Neural cell (in vitro differentiated cells): ENCODE results near the gene SLC25A52. TPM values are rescaled to one million over a fixed set of nuclear protein-coding genes. Genes with fewer than 3 reads are reported as not detected.

Experiments used
- H2AFZ ChIP-seq: fragments of 200-600, 300-800 bp; sonication (generic), shearing (Covaris generic); 2 replicates; pipeline ENCODE4 v1.6.0; 2014; ENCODE audit warnings: low read depth, mild to moderate bottlenecking, antibody characterized with exemption, low read length, moderate library complexity
- H3F3A ChIP-seq: fragments of 200-600 bp; shearing (Covaris generic); 2 replicates; pipeline ENCODE4 v1.6.1; 2016; ENCODE audit warnings: mild to moderate bottlenecking, moderate library complexity, mixed read lengths, antibody characterized with exemption, low read length; ENCODE audit not compliant: insufficient read depth, poor library complexity, severe bottlenecking
- H3K27ac ChIP-seq: fragments of 200-600, 300-800 bp; sonication (generic), shearing (Covaris generic); 2 replicates; pipeline ENCODE4 v1.5.1; 2014; ENCODE audit warnings: mild to moderate bottlenecking, low read length, moderate library complexity
- H3K27me3 ChIP-seq: fragments of 300-800, 200-600 bp; sonication (generic), shearing (Covaris generic); 2 replicates; pipeline ENCODE4 v1.6.0; 2014; ENCODE audit warnings: mild to moderate bottlenecking, low read depth, low read length, moderate library complexity; ENCODE audit not compliant: insufficient read depth
- H3K36me3 ChIP-seq: fragments of 300-800, 200-600 bp; sonication (generic), shearing (Covaris generic); 2 replicates; pipeline ENCODE4 v1.5.1; 2014; ENCODE audit warnings: mild to moderate bottlenecking, antibody characterized with exemption, low read length, moderate library complexity; ENCODE audit not compliant: insufficient read depth
- H3K4me2 ChIP-seq: fragments of 300-800, 200-600 bp; sonication (generic), shearing (Covaris generic); 2 replicates; pipeline ENCODE4 v1.6.0; 2014; ENCODE audit warnings: mild to moderate bottlenecking, low read length
- H3K4me3 ChIP-seq: fragments of 300-800, 200-600 bp; sonication (generic), shearing (Covaris generic); 2 replicates; pipeline ENCODE4 v1.5.1; 2014; ENCODE audit warnings: mild to moderate bottlenecking, low read length, moderate library complexity
- H3K79me2 ChIP-seq: fragments of 200-600 bp; shearing (Covaris generic); replicated peaks from 2 replicates; pipeline ENCODE4 v1.6.0; 2014; ENCODE audit warnings: mild to moderate bottlenecking, low read length, moderate library complexity; ENCODE audit not compliant: insufficient read depth
- H3K9ac ChIP-seq: fragments of 300-800, 200-600 bp; sonication (generic), shearing (Covaris generic); 2 replicates; pipeline ENCODE4 v1.6.1; 2016; ENCODE audit warnings: mild to moderate bottlenecking, low read length, mixed read lengths
- H3K9me2 ChIP-seq: fragments of 200-600 bp; shearing (Covaris generic); 2 replicates; pipeline ENCODE4 v1.6.1; 2016; ENCODE audit warnings: mild to moderate bottlenecking, low read length, mixed read lengths; ENCODE audit not compliant: insufficient read depth
- H3K9me3 ChIP-seq: fragments of 200-600, 300-800 bp; sonication (generic), shearing (Covaris generic); 2 replicates; pipeline ENCODE4 v1.6.1; 2016; ENCODE audit warnings: mild to moderate bottlenecking, mixed run types, low read length, moderate library complexity, mixed read lengths
- H4K20me1 ChIP-seq: fragments of 200-600 bp; shearing (Covaris generic); 2 replicates; pipeline ENCODE4 v1.6.1; 2016; ENCODE audit warnings: mild to moderate bottlenecking, mixed run types; ENCODE audit not compliant: insufficient read depth
- EP300 ChIP-seq: fragments of 450-650 bp; conservative IDR thresholded peaks from 2 replicates; pipeline ENCODE4 v1.6.1; 2014; ENCODE audit warnings: antibody characterized with exemption, mild to moderate bottlenecking, moderate library complexity; ENCODE audit not compliant: poor library complexity, severe bottlenecking
- EZH2 ChIP-seq: fragments of 200-600, 300-800 bp; shearing (Covaris generic), sonication (generic); IDR thresholded peaks from 2 replicates; pipeline ENCODE4 v1.6.1; 2014; ENCODE audit warnings: antibody characterized with exemption, low read length, borderline replicate concordance, mild to moderate bottlenecking; ENCODE audit not compliant: insufficient read depth, poor library complexity, severe bottlenecking
- MXI1 ChIP-seq: fragments of 450-650 bp; conservative IDR thresholded peaks from 2 replicates; pipeline ENCODE4 v1.6.1; 2014; ENCODE audit warnings: antibody characterized with exemption, mild to moderate bottlenecking; ENCODE audit not compliant: poor library complexity, severe bottlenecking
- POLR2AphosphoS5 ChIP-seq: IDR thresholded peaks from 2 replicates; pipeline ENCODE4 v1.6.1; 2012
- RAD21 ChIP-seq: fragments of 450-650 bp; conservative IDR thresholded peaks from 2 replicates; pipeline ENCODE4 v1.6.1; 2014; ENCODE audit warnings: antibody characterized with exemption, mild to moderate bottlenecking, moderate library complexity
- REST ChIP-seq: IDR thresholded peaks from 2 replicates; pipeline ENCODE4 v1.6.1; 2012; ENCODE audit warnings: borderline replicate concordance
- SMC3 ChIP-seq: fragments of 450-650 bp; conservative IDR thresholded peaks from 2 replicates; pipeline ENCODE4 v1.6.1; 2014; ENCODE audit warnings: antibody characterized with exemption, mild to moderate bottlenecking, moderate library complexity; ENCODE audit not compliant: poor library complexity
- TAF1 ChIP-seq: IDR thresholded peaks from 2 replicates; pipeline ENCODE4 v1.6.1; 2012; ENCODE audit warnings: low read depth
- polyA plus RNA-seq: library from polyadenylated mRNA; depleted of rRNA; stranded (reverse); fragments of >200 nt; gene quantifications from 2 replicates; pipeline ENCODE4 v1.2.3, GENCODE V29; 2014
- TF ChIP-seq, protein P1 (sequence below): fragments of 450-650 bp; IDR thresholded peaks from 2 replicates; pipeline ENCODE4 v1.5.1; 2014; ENCODE audit warnings: antibody characterized with exemption, mild to moderate bottlenecking, moderate library complexity; ENCODE audit not compliant: poor library complexity, severe bottlenecking

SLC25A52 gene
- polyA plus RNA-seq, 1 donor from 2014 or later, result not detected

DNA sequence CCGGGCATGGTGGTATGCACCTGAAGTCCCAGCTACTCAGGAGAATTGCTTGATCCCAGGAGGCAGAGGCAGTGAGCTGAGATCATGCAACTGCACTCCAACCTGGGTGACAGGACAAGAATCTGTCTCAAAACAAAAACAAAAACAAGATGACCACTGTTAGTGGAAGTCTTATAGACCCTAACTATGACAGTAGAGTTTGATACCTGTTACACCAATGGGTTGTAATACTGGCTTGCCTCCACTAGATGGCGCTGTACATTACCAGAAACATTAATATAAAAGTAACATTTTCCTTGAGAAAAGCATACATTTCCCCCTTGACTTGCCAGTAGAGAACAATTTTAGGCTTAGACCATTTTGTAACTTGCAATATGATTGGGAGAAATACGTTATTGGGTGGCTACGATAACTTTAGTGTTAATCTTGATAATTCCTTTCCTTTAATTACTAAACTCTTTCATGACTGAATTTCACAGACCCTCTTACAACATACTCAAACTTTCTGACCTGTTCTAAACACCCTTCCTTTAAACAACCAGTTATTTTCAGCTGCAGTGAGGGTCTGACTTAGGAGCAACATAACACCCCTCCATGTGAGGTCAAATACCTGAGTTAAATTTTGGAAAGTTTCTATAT, 19.5 kb downstream of the SLC25A52 start (continued):
- TF ChIP-seq EP300 (no peak), SMC3 (peak; percentile 61), POLR2AphosphoS5 (no peak)

- H3K4me2 ChIP-seq, result no peak overlapping the region
- no peaks in the 10 kb centered on the region for H3K9me2 ChIP-seq
- H3K27me3 ChIP-seq, result no peaks in the 10 kb centered on the region
- TF ChIP-seq REST, result no peak
- TF ChIP-seq TAF1, result no peak
- no peak for TF ChIP-seq SMC3
- TF ChIP-seq, protein P1, sequence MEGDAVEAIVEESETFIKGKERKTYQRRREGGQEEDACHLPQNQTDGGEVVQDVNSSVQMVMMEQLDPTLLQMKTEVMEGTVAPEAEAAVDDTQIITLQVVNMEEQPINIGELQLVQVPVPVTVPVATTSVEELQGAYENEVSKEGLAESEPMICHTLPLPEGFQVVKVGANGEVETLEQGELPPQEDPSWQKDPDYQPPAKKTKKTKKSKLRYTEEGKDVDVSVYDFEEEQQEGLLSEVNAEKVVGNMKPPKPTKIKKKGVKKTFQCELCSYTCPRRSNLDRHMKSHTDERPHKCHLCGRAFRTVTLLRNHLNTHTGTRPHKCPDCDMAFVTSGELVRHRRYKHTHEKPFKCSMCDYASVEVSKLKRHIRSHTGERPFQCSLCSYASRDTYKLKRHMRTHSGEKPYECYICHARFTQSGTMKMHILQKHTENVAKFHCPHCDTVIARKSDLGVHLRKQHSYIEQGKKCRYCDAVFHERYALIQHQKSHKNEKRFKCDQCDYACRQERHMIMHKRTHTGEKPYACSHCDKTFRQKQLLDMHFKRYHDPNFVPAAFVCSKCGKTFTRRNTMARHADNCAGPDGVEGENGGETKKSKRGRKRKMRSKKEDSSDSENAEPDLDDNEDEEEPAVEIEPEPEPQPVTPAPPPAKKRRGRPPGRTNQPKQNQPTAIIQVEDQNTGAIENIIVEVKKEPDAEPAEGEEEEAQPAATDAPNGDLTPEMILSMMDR, result no peak
- no peak for TF ChIP-seq MXI1
- TF ChIP-seq EZH2, result no peak
- TF ChIP-seq EP300, result no peak
- no peak for TF ChIP-seq RAD21
- H3K9ac ChIP-seq, result no peak overlapping the region
- H3K36me3 ChIP-seq, result no peaks in the 10 kb centered on the region
- no peaks in the 10 kb centered on the region for H4K20me1 ChIP-seq
- H3K27ac ChIP-seq, result no peak overlapping the region
- no peaks in the 10 kb centered on the region for H3K79me2 ChIP-seq
- no peak overlapping the region for H2AFZ ChIP-seq
- H3K9me3 ChIP-seq, result no peaks in the 10 kb centered on the region
- no peaks in the 10 kb centered on the region for H3F3A ChIP-seq
- H3K4me3 ChIP-seq, result no peak overlapping the region
These were observed 20.5 kb downstream of the SLC25A52 start for GRCh38 chr18:31740180-31740579.

DNA sequence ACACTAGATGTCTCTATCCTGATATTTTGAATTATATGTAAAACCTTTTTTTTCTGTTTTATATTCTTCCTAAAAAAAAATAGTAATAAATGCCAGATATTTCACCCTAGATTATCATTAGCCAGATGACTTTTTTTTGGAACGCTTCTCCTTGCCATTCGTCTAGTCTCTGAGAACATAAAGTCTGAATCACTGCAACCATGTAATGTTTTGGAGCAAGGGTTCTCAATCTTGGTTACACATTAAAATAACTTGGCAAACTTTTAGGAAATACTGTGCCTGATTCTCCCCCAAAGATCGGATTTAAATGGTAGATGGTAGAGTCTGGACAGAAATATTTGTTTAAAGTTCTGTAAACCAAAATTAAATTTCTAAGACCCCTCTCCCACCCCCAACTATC, 21.0 kb downstream of the SLC25A52 start:
- Histone ChIP-seq H3F3A (no peaks in the 10 kb centered on the region), H3K36me3 (no peaks in the 10 kb centered on the region)

More for the DNA sequence above, 21.0 kb downstream of the SLC25A52 start:
- no peaks in the 10 kb centered on the region for H3K9me3 ChIP-seq
- H3K27ac ChIP-seq, result no peak overlapping the region
- no peak overlapping the region for H2AFZ ChIP-seq
- TF ChIP-seq POLR2AphosphoS5, result no peak
- no peak for TF ChIP-seq REST
- TF ChIP-seq MXI1, result no peak
- TF ChIP-seq, protein P1, result no peak
- TF ChIP-seq EP300, result no peak
- no peak for TF ChIP-seq EZH2
- TF ChIP-seq RAD21, result no peak
- TF ChIP-seq TAF1, result no peak
- no peak for TF ChIP-seq SMC3
- no peaks in the 10 kb centered on the region for H4K20me1 ChIP-seq
- H3K9me2 ChIP-seq, result no peaks in the 10 kb centered on the region
- H3K4me2 ChIP-seq, result no peak overlapping the region
- H3K4me3 ChIP-seq, result no peak overlapping the region
- no peak overlapping the region for H3K9ac ChIP-seq
- no peaks in the 10 kb centered on the region for H3K27me3 ChIP-seq
- no peaks in the 10 kb centered on the region for H3K79me2 ChIP-seq
